ENCODE results near the gene ABRACL. TPM values are rescaled to one million over a fixed set of nuclear protein-coding genes. Genes with fewer than 3 reads are reported as not detected.

The ABRACL gene
- total RNA-seq, 1 experiment from 2014 or later: 22.2 TPM

DNA sequence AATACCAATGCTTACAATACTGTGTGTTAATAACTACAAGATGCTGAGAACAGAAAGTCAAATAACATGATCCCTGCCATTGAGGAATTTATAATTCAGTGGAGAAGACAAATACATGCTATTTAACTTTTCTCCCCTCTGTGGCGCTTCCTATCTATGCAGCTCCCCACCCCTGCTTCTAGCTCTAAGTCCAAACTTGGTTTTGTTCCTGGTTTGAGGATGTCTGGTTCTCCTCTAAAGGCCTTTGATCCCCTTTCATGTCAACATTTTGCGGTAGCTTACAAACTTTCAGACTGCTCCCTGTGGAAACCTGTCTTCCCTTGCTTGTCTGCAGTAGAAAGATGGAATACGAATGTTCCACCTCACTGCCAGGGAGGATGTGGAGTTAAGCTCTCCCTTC is 22.1 kb upstream of the ABRACL start:
- intact Hi-C loops (cut with micrococcal nuclease; ENCODE audit: unreplicated experiment): no loop called here
- no peak for TF ChIP-seq POLR2AphosphoS5 (IDR thresholded peaks at IDR 0.05; ENCODE audit: low read depth, low read length)
- TF ChIP-seq, protein P1, sequence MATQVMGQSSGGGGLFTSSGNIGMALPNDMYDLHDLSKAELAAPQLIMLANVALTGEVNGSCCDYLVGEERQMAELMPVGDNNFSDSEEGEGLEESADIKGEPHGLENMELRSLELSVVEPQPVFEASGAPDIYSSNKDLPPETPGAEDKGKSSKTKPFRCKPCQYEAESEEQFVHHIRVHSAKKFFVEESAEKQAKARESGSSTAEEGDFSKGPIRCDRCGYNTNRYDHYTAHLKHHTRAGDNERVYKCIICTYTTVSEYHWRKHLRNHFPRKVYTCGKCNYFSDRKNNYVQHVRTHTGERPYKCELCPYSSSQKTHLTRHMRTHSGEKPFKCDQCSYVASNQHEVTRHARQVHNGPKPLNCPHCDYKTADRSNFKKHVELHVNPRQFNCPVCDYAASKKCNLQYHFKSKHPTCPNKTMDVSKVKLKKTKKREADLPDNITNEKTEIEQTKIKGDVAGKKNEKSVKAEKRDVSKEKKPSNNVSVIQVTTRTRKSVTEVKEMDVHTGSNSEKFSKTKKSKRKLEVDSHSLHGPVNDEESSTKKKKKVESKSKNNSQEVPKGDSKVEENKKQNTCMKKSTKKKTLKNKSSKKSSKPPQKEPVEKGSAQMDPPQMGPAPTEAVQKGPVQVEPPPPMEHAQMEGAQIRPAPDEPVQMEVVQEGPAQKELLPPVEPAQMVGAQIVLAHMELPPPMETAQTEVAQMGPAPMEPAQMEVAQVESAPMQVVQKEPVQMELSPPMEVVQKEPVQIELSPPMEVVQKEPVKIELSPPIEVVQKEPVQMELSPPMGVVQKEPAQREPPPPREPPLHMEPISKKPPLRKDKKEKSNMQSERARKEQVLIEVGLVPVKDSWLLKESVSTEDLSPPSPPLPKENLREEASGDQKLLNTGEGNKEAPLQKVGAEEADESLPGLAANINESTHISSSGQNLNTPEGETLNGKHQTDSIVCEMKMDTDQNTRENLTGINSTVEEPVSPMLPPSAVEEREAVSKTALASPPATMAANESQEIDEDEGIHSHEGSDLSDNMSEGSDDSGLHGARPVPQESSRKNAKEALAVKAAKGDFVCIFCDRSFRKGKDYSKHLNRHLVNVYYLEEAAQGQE (IDR thresholded peaks at IDR 0.05; ENCODE audit: insufficient read depth in 1 of 2, low read depth in 2 of 2, low read length in 1 of 2): no peak
- TF ChIP-seq TCF7L2 (IDR thresholded peaks at IDR 0.05; ENCODE audit: low read depth, low read length): no peak
- TF ChIP-seq SIN3A (IDR thresholded peaks at IDR 0.05; ENCODE audit: borderline replicate concordance, insufficient read depth, low read depth, low read length): no peak
- TF ChIP-seq, protein P2, sequence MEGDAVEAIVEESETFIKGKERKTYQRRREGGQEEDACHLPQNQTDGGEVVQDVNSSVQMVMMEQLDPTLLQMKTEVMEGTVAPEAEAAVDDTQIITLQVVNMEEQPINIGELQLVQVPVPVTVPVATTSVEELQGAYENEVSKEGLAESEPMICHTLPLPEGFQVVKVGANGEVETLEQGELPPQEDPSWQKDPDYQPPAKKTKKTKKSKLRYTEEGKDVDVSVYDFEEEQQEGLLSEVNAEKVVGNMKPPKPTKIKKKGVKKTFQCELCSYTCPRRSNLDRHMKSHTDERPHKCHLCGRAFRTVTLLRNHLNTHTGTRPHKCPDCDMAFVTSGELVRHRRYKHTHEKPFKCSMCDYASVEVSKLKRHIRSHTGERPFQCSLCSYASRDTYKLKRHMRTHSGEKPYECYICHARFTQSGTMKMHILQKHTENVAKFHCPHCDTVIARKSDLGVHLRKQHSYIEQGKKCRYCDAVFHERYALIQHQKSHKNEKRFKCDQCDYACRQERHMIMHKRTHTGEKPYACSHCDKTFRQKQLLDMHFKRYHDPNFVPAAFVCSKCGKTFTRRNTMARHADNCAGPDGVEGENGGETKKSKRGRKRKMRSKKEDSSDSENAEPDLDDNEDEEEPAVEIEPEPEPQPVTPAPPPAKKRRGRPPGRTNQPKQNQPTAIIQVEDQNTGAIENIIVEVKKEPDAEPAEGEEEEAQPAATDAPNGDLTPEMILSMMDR (IDR thresholded peaks at IDR 0.05): no peak
- Histone ChIP-seq H3K27ac (ENCODE audit: low read length) (no peak overlapping the region), H3K4me3 (ENCODE audit: low read depth in 2 of 2, low read length in 2 of 2) (no peak overlapping the region), H3K4me1 (ENCODE audit: control insufficient read depth, insufficient read depth, low read length) (no peaks in the 10 kb centered on the region), H3K9me3 (ENCODE audit: control insufficient read depth, insufficient read depth, low read depth, low read length) (no peaks in the 10 kb centered on the region), H3K27me3 (ENCODE audit: control insufficient read depth, insufficient read depth, low read length) (peaks cover 16% of the 10 kb centered on the region), H3K36me3 (ENCODE audit: control insufficient read depth, insufficient read depth, low read length) (no peaks in the 10 kb centered on the region)
- ATAC-seq (no peak), DNase-seq (ENCODE audit: low read depth, low spot score) (no peak)
- ChIA-PET POLR2A (interaction anchor here (0.5 kb wide), 1 partner anchor 24 kb away, joined by 3 read pairs; no protein-coding TSS in a partner anchor), CTCF (no interaction called here)
- no TSS peak for BruUV-seq (replicated peaks)
- in situ Hi-C loops (cut with HindIII; ENCODE audit: low pct_unique_long_range_greater_than_20kb, low sequenced_read_pairs): no loop called here

DNA sequence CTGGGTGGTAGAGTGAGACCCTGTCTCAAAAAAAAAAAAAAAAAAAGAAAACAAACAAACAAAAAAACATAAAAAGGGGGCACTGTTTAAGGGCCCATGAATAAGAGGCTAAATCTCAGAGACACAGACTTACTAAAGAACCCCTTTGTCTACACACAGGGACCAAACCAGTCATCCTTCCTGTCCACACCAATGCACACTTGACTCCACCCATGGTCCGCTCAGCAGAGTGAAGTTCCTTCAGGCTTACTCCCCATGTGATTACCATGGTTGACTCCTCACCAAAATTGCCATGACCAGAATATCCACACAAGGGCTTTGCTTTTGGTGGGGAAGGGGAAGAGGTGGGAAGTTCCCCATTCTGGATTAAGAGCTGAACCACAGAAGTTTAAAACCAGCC is 21.1 kb upstream of the ABRACL start:
- ChIA-PET CTCF (no interaction called here), POLR2A (no interaction called here)
- in situ Hi-C loops (cut with HindIII; ENCODE audit: low pct_unique_long_range_greater_than_20kb, low sequenced_read_pairs) (no loop called here), intact Hi-C loops (cut with micrococcal nuclease; ENCODE audit: unreplicated experiment) (no loop called here)
- Histone ChIP-seq H3K27ac (ENCODE audit: low read length) (no peak overlapping the region), H3K9me3 (ENCODE audit: control insufficient read depth, insufficient read depth, low read depth, low read length) (no peaks in the 10 kb centered on the region), H3K4me1 (ENCODE audit: control insufficient read depth, insufficient read depth, low read length) (no peaks in the 10 kb centered on the region), H3K36me3 (ENCODE audit: control insufficient read depth, insufficient read depth, low read length) (no peaks in the 10 kb centered on the region), H3K4me3 (ENCODE audit: low read depth in 2 of 2, low read length in 2 of 2) (no peak overlapping the region), H3K27me3 (ENCODE audit: control insufficient read depth, insufficient read depth, low read length) (peaks cover 18% of the 10 kb centered on the region)
- TF ChIP-seq, protein P2 (IDR thresholded peaks at IDR 0.05): no peak
- no peak for TF ChIP-seq POLR2AphosphoS5 (IDR thresholded peaks at IDR 0.05; ENCODE audit: low read depth, low read length)
- no peak for TF ChIP-seq SIN3A (IDR thresholded peaks at IDR 0.05; ENCODE audit: borderline replicate concordance, insufficient read depth, low read depth, low read length)
- TF ChIP-seq, protein P1 (IDR thresholded peaks at IDR 0.05; ENCODE audit: insufficient read depth in 1 of 2, low read depth in 2 of 2, low read length in 1 of 2): no peak
- no peak for TF ChIP-seq TCF7L2 (IDR thresholded peaks at IDR 0.05; ENCODE audit: low read depth, low read length)
- ATAC-seq (no peak), DNase-seq (ENCODE audit: low read depth, low spot score) (no peak)
- BruUV-seq (replicated peaks): no TSS peak

Measured in Panc1 (cell line).